K562 (cell line): Measurements from ENCODE around the gene MTHFSD. TPM values are rescaled to one million over a fixed set of nuclear protein-coding genes. Genes with fewer than 3 reads are reported as not detected.

ENCODE experiments used
- ATAC-seq: fragments of 200-7000 bp; cut with Tn5 transposase; 3 replicates; pipeline ENCODE4 v1.9.1; 2020; ENCODE audit warnings: moderate library complexity
- BruUV-seq: library from RNA; stranded (reverse); fragments of 400-500 nt; replicated peaks from 2 replicates; lab custom pipeline; 2021; lab: Mats Ljungman, UMichigan
- CTCF ChIA-PET: fragments of 300-600 bp; formaldehyde crosslinking; extraction: SDS; loops from one replicate; lab custom pipeline; 2021; ENCODE audit warnings: low intra/inter-chr PET ratio; lab: Yijun Ruan, JAX
- POLR2A ChIA-PET: fragments of 300-600, 350-650 bp; sonication (Branson Sonifier 250); formaldehyde crosslinking; extraction: SDS; loops from one replicate; lab custom pipeline; 2021; ENCODE audit warnings: antibody characterized with exemption, inconsistent platforms; lab: Yijun Ruan, JAX
- DNase-seq, 4 experiments: peaks; one replicate each; pipeline versions ENCODE4 v3.0.0 to v3.0.0-alpha.2; 2011 to 2018; ENCODE audit warnings: low spot score in 3 of 4, mixed read lengths in 3 of 4; ENCODE audit errors: extremely low read depth in 1 of 4
- FAIRE-seq: peaks from 2 replicates; lab custom pipeline; 2011; peaks lifted over from hg19 to GRCh38; lab: Jason Lieb, UNC
- H2AFZ ChIP-seq: 2 replicates; pipeline ENCODE4 v1.6.0; 2011; ENCODE audit warnings: low read depth, low read length, control low read depth, inconsistent platforms
- H3K27ac ChIP-seq: fragments of 200-600 bp; 3 replicates; pipeline ENCODE4 v1.8.0; 2011; ENCODE audit warnings: low read depth, mild to moderate bottlenecking, control low read depth, inconsistent platforms, low read length, moderate library complexity, mixed read lengths; ENCODE audit errors: extremely low read depth
- H3K27me3 ChIP-seq, 2 experiments: fragments of 300-600 bp in 1 of 2; 2 replicates in 1 of 2; 3 replicates in 1 of 2; pipeline versions ENCODE4 v1.6.0 to v1.8.0; 2011; ENCODE audit warnings: inconsistent platforms in 2 of 2, low read length in 2 of 2, mild to moderate bottlenecking in 1 of 2, mixed read lengths in 1 of 2, moderate library complexity in 1 of 2; ENCODE audit not compliant: control insufficient read depth in 2 of 2, insufficient read depth in 2 of 2
- H3K36me3 ChIP-seq: fragments of 300-600 bp; 3 replicates; pipeline ENCODE4 v1.8.0; 2011; ENCODE audit warnings: mild to moderate bottlenecking, low read length, inconsistent platforms; ENCODE audit not compliant: control insufficient read depth, insufficient read depth
- H3K4me1 ChIP-seq, 2 experiments: fragments of 200-600 bp in 1 of 2; replicated peaks in 1 of 2; 2 replicates in 1 of 2; 3 replicates in 1 of 2; pipeline versions ENCODE4 v1.5.1 to v1.8.0; 2011; ENCODE audit warnings: inconsistent platforms in 2 of 2, low read length in 2 of 2, mild to moderate bottlenecking in 1 of 2, mixed read lengths in 1 of 2, moderate library complexity in 1 of 2; ENCODE audit not compliant: control insufficient read depth in 2 of 2, insufficient read depth in 2 of 2
- H3K4me2 ChIP-seq: 2 replicates; pipeline ENCODE4 v1.6.1; 2011; ENCODE audit warnings: low read length, control low read depth, inconsistent platforms, mixed read lengths; ENCODE audit not compliant: insufficient read depth
- H3K4me3 ChIP-seq: fragments of 200-600 bp; sonication (generic), shearing (Covaris generic); 2 replicates; pipeline ENCODE4 v1.5.1; 2016; ENCODE audit warnings: control low read depth, inconsistent platforms
- H3K79me2 ChIP-seq: fragments of 200-600 bp; 3 replicates; pipeline ENCODE4 v1.8.0; 2011; ENCODE audit warnings: low read length, inconsistent platforms; ENCODE audit not compliant: control insufficient read depth, insufficient read depth
- H3K9ac ChIP-seq, 2 experiments: 2 replicates each; pipeline versions ENCODE4 v1.6.0 to v1.6.1; 2011; ENCODE audit warnings: low read depth in 2 of 2, low read length in 2 of 2, control low read depth in 1 of 2, inconsistent platforms in 1 of 2, mild to moderate bottlenecking in 1 of 2, mixed read lengths in 1 of 2; ENCODE audit not compliant: insufficient read depth in 1 of 2
- H3K9me1 ChIP-seq: one replicate; pipeline ENCODE4 v1.6.0; 2011; ENCODE audit warnings: inconsistent platforms, mild to moderate bottlenecking, low read length, moderate library complexity; ENCODE audit not compliant: control insufficient read depth, insufficient read depth
- H3K9me3 ChIP-seq: replicated peaks from 2 replicates; pipeline ENCODE4 v1.5.1; 2011; ENCODE audit warnings: low read depth, low read length, inconsistent platforms; ENCODE audit not compliant: control insufficient read depth, insufficient read depth
- H4K20me1 ChIP-seq: replicated peaks from 2 replicates; pipeline ENCODE4 v1.6.1; 2011; ENCODE audit warnings: low read length, inconsistent platforms, mixed read lengths; ENCODE audit not compliant: control insufficient read depth, insufficient read depth
- CEBPG ChIP-seq, 3 experiments: fragments of 200-800 bp in 1 of 3; sonication (Bioruptor generic) in 1 of 3; sonication (generic) in 1 of 3; formaldehyde crosslinking in 1 of 3; IDR thresholded peaks in 2 of 3; conservative IDR thresholded peaks in 1 of 3; 2 replicates each; pipeline versions ENCODE4 v1.6.1 to v1.8.0; 2016 to 2022; ENCODE audit warnings: missing compliant biosample characterization in 2 of 3, missing genetic modification characterization in 2 of 3, mild to moderate bottlenecking in 1 of 3, missing genetic modification reagents in 1 of 3
- GATAD2B ChIP-seq: fragments of 450-650 bp; IDR thresholded peaks from 2 replicates; pipeline ENCODE4 v1.6.1; 2017; ENCODE audit warnings: mild to moderate bottlenecking, borderline replicate concordance
- HDAC6 ChIP-seq: IDR thresholded peaks from 2 replicates; pipeline ENCODE4 v1.6.1; 2012; ENCODE audit warnings: low read depth, mild to moderate bottlenecking, control low read depth, inconsistent platforms, low read length, moderate library complexity
- ZZZ3 ChIP-seq: fragments of 450-650 bp; IDR thresholded peaks from 2 replicates; pipeline ENCODE4 v1.6.1; 2016; ENCODE audit warnings: antibody characterized with exemption, mild to moderate bottlenecking, moderate library complexity
- WGBS: fragments of 100-300 bp; shearing (Covaris generic); methylation state at CpG from one replicate; pipeline ENCODE4 v1.1.6; 2016; ENCODE audit warnings: low coverage, mixed read lengths; ENCODE audit not compliant: insufficient coverage; ENCODE audit errors: missing lambda C conversion rate; 5-methylcytosine and 5-hydroxymethylcytosine counted together
- in situ Hi-C: fragments of 300-500 bp; cut with MboI; formaldehyde crosslinking; loops from 4 replicates; pipeline ENCODE4 v1.15.0; 2018; ENCODE audit warnings: inconsistent platforms, mixed read lengths
- intact Hi-C: fragments of 100-400 bp; cut with micrococcal nuclease; formaldehyde crosslinking; loops from 2 replicates; pipeline ENCODE4 v1.14.2; 2022
- polyA plus RNA-seq, 8 experiments: library from polyadenylated mRNA; depleted of rRNA in 4 of 8; stranded (reverse) in 5 of 8; unstranded in 3 of 8; fragments of >200 nt; fragmentation: Nextera tagmentation in 2 of 8; fragmentation: Illumina TruSeq in 1 of 8; extraction: Ambion mirVana in 2 of 8; extraction: Trizol in 1 of 8; gene quantifications; 2 replicates each; pipeline versions ENCODE4 v1.2.1 to v1.2.3, GENCODE V29; 2011 to 2014; ENCODE audit warnings: inconsistent platforms in 1 of 8, missing spikeins in 1 of 8
- total RNA-seq, 7 experiments: library from RNA; depleted of rRNA in 6 of 7; stranded (reverse); fragments of >200 nt in 6 of 7; fragmentation: Illumina TruSeq in 2 of 7; extraction: Trizol in 2 of 7; gene quantifications; 2 replicates each; pipeline versions ENCODE4 v1.2.1 to v1.2.3, GENCODE V29; 2011 to 2021; ENCODE audit warnings: low replicate concordance in 1 of 7
- TF ChIP-seq, protein P1 (sequence below), 2 experiments: fragments of 450-650 bp in 1 of 2; sonication (generic) in 1 of 2; formaldehyde crosslinking; conservative IDR thresholded peaks; 2 replicates each; pipeline versions ENCODE4 v1.4.0 to v1.8.1; 2020 to 2022; ENCODE audit warnings: mild to moderate bottlenecking in 1 of 2, missing genetic modification reagents in 1 of 2
- TF ChIP-seq, protein P2 (sequence below), 2 experiments: fragments of 450-650 bp in 1 of 2; sonication (generic) in 1 of 2; formaldehyde crosslinking in 1 of 2; IDR thresholded peaks; 2 replicates each; pipeline versions ENCODE4 v1.7.1 to v1.9.0; 2016 to 2022; ENCODE audit warnings: inconsistent platforms in 1 of 2, mild to moderate bottlenecking in 1 of 2, missing genetic modification reagents in 1 of 2
- TF ChIP-seq, protein P3 (sequence below): fragments of 250-450 bp; sonication (Bioruptor Pico); IDR thresholded peaks from 2 replicates; pipeline ENCODE4 v1.8.0; 2021; ENCODE audit warnings: mild to moderate bottlenecking, moderate library complexity

MTHFSD gene
- total and polyA plus RNA-seq, 9 of the 15 experiments (the other 6 are each of a cell fraction or from before 2014, with no cell fraction given) = 3.2 to 20.2 (median 12.0) TPM

DNA sequence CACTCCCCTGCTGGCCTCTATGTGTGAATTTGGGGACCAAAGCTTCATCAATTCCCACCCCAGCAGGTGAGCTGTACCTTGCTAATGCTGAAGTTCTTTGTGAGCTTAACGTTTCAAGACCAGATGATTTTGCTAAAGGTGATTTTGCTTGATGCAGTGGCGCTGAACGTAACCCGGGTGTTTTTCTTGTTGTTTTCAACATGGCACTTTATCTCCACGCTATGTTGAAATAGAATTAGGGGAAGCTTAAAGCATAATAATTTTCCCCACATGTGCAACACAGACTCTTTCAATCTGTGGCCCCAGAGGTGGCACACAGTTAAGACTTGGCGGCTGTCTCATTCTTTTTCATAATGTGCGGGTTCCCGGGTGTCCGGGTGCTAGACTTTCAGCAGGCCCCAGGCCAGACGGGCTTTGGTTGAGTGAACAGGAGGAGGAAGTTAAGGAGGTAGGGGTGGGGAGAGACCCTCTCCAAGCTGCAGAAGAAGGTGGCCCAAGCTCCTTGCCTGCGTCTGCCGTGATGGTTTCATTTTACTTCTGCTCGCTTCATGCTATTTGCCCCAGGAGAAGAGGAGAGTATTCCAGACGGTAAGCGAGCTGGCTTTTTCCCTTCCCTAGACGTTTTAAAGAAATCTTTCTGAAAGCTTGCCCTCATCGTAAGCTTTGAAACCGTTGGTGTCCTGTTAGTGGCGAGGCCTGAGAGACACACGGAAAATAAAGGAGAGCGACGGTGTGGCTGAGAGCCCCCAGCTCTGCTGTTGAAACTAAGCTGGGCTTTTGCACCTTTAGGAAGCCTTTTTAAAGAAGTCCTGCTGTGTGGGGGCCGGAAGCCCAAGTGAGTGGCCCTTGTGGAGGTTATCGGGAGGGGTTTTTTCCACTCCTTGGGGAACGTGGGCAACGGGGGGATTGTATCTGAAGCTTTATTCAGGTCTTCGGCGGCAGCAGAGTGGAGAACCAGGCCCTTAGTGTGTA, 15.8 kb upstream of the MTHFSD start:
- no TSS peak for BruUV-seq
- TF ChIP-seq HDAC6 (no peak), GATAD2B (no peak), CEBPG (CRISPR knock-in tag; IDR thresholded peaks at IDR 0.05) (no peak), CEBPG (tag; conservative IDR thresholded peaks at IDR 0.05 in 1 of 2, IDR thresholded peaks at IDR 0.05 in 1 of 2) (no peak), ZZZ3 (no peak)
- TF ChIP-seq, protein P1, sequence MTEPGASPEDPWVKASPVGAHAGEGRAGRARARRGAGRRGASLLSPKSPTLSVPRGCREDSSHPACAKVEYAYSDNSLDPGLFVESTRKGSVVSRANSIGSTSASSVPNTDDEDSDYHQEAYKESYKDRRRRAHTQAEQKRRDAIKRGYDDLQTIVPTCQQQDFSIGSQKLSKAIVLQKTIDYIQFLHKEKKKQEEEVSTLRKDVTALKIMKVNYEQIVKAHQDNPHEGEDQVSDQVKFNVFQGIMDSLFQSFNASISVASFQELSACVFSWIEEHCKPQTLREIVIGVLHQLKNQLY (CRISPR knock-in tag; conservative IDR thresholded peaks at IDR 0.05) = no peak
- TF ChIP-seq, protein P2, sequence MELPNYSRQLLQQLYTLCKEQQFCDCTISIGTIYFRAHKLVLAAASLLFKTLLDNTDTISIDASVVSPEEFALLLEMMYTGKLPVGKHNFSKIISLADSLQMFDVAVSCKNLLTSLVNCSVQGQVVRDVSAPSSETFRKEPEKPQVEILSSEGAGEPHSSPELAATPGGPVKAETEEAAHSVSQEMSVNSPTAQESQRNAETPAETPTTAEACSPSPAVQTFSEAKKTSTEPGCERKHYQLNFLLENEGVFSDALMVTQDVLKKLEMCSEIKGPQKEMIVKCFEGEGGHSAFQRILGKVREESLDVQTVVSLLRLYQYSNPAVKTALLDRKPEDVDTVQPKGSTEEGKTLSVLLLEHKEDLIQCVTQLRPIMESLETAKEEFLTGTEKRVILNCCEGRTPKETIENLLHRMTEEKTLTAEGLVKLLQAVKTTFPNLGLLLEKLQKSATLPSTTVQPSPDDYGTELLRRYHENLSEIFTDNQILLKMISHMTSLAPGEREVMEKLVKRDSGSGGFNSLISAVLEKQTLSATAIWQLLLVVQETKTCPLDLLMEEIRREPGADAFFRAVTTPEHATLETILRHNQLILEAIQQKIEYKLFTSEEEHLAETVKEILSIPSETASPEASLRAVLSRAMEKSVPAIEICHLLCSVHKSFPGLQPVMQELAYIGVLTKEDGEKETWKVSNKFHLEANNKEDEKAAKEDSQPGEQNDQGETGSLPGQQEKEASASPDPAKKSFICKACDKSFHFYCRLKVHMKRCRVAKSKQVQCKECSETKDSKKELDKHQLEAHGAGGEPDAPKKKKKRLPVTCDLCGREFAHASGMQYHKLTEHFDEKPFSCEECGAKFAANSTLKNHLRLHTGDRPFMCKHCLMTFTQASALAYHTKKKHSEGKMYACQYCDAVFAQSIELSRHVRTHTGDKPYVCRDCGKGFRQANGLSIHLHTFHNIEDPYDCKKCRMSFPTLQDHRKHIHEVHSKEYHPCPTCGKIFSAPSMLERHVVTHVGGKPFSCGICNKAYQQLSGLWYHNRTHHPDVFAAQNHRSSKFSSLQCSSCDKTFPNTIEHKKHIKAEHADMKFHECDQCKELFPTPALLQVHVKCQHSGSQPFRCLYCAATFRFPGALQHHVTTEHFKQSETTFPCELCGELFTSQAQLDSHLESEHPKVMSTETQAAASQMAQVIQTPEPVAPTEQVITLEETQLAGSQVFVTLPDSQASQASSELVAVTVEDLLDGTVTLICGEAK (IDR thresholded peaks at IDR 0.05) = no peak
- TF ChIP-seq, protein P2 (CRISPR knock-in tag; IDR thresholded peaks at IDR 0.05) = no peak
- TF ChIP-seq, protein P3, sequence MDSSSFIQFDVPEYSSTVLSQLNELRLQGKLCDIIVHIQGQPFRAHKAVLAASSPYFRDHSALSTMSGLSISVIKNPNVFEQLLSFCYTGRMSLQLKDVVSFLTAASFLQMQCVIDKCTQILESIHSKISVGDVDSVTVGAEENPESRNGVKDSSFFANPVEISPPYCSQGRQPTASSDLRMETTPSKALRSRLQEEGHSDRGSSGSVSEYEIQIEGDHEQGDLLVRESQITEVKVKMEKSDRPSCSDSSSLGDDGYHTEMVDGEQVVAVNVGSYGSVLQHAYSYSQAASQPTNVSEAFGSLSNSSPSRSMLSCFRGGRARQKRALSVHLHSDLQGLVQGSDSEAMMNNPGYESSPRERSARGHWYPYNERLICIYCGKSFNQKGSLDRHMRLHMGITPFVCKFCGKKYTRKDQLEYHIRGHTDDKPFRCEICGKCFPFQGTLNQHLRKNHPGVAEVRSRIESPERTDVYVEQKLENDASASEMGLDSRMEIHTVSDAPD = no peak

More for the DNA sequence above, 15.8 kb upstream of the MTHFSD start:
- Histone ChIP-seq H2AFZ (no peak overlapping the region), H3K4me1 (peaks cover 0 to 9% of the 10 kb centered on the region in 2 experiments; a peak in 2 of 5 replicates), H3K36me3 (no peaks in the 10 kb centered on the region), H3K9me3 (no peaks in the 10 kb centered on the region), H3K27ac (no peak overlapping the region), H3K4me2 (no peak overlapping the region), H4K20me1 (peaks cover 4% of the 10 kb centered on the region), H3K27me3 (peaks cover 29 to 56% of the 10 kb centered on the region in 2 experiments), H3K4me3 (no peak overlapping the region), H3K9me1 (no peaks in the 10 kb centered on the region), H3K79me2 (no peaks in the 10 kb centered on the region), H3K9ac (no peak overlapping the region)
- in situ Hi-C loops (loop anchor here (25.0 kb wide), 1 partner anchor 1066 kb away; no protein-coding TSS in a partner anchor), intact Hi-C loops (no loop called here)
- ChIA-PET CTCF (no interaction called here), POLR2A (interaction anchor here (0.6 kb wide), 1 partner anchor 529 kb away, joined by 3 read pairs; no protein-coding TSS in a partner anchor)
- ATAC-seq = no peak
- no peak for DNase-seq
- no peak for FAIRE-seq
- WGBS = 8% methylated on average over 28 of the region's 28 CpGs
